Stimulated activated naive CD8-positive, alpha-beta T cell treated with anti-CD3 and anti-CD28 coated beads, Interleukin-15, Interleukin-2, amounts not matched to agents 100 ng/mL and 50 ng/mL, for 24 hours (primary cell): ENCODE data around the gene SH3BP5L.
"Not testable (repeated sequence)": the region's sequence is repeated elsewhere in the genome, so short reads cannot be mapped to it uniquely, and the experiment has no call there.

Experiments
- H3K27ac Mint-ChIP-seq: one replicate; pipeline ENCODE4 v1.8.0; 2021; ENCODE audit warnings: mild to moderate bottlenecking, mixed read lengths
- H3K27me3 Mint-ChIP-seq: one replicate; pipeline ENCODE4 v1.8.0; 2021; ENCODE audit warnings: mixed read lengths
- H3K36me3 Mint-ChIP-seq: one replicate; pipeline ENCODE4 v1.8.0; 2021; ENCODE audit warnings: low read depth, mixed read lengths
- H3K4me1 Mint-ChIP-seq: one replicate; pipeline ENCODE4 v1.8.0; 2021; ENCODE audit warnings: low read depth, mixed read lengths
- H3K4me3 Mint-ChIP-seq: one replicate; pipeline ENCODE4 v1.8.0; 2021; ENCODE audit warnings: mild to moderate bottlenecking, mixed read lengths
- H3K9me3 Mint-ChIP-seq: one replicate; pipeline ENCODE4 v1.8.0; 2021; ENCODE audit warnings: mixed read lengths

Gene SH3BP5L

DNA sequence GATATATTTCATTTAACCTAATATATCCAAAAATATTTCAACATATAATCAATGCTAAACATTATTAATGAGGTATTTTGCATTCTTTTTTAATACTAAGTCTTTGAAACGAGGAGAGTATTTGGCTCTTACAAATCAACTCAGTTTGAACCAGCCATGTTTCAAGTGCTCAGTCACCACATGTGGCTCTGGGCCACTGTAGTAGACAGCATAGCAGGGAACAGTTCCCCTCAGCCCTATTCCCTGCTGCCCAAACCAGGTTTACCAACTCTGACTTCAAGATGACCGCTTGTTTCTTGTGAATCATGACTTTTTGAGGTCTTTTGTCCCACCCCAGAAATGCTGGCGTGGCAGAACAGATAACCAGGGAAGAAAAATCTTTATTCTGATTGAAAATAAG, 18.0 kb upstream of the SH3BP5L start:
- no peaks in the 10 kb centered on the region for H3K9me3 Mint-ChIP-seq
- H3K4me1 Mint-ChIP-seq, result peaks cover 32% of the 10 kb centered on the region
- no peak overlapping the region for H3K4me3 Mint-ChIP-seq
- H3K36me3 Mint-ChIP-seq, result peaks cover 22% of the 10 kb centered on the region
- H3K27ac Mint-ChIP-seq, result no peak overlapping the region
- no peaks in the 10 kb centered on the region for H3K27me3 Mint-ChIP-seq

- Mint-ChIP-seq H3K36me3 (peaks cover 17% of the 10 kb centered on the region), H3K9me3 (no peaks in the 10 kb centered on the region), H3K4me1 (peaks cover 32% of the 10 kb centered on the region), H3K27ac (no peak overlapping the region), H3K4me3 (no peak overlapping the region), H3K27me3 (no peaks in the 10 kb centered on the region)
Measured at GRCh38 chr1:248842781-248843331, 17.1 kb upstream of the SH3BP5L start.

- Mint-ChIP-seq H3K27me3 (no peaks in the 10 kb centered on the region), H3K4me3 (no peak overlapping the region), H3K4me1 (peaks cover 32% of the 10 kb centered on the region), H3K36me3 (peaks cover 13% of the 10 kb centered on the region), H3K27ac (no peak overlapping the region), H3K9me3 (no peaks in the 10 kb centered on the region)
Measured at GRCh38 chr1:248841702-248842395, 16.1 kb upstream of the SH3BP5L start.

DNA sequence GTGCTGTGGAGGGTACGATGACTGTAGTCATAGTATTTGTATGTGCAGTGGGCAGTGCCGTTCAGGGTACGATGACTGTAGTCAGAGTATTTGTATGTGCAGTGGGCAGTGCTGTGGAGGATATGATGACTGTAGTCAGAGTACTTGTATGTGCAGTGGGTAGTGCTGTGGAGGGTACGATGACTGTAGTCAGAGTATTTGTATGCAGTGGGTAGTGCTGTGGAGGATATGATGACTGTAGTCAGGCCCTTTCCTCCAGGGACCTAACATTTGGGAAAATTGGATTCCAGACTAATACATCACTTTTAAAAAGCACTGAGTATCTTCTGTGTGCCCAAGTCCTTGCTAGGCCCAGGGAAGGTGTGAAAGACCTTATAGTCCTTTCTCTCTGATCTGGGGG, 15.2 kb upstream of the SH3BP5L start:
- peaks cover 32% of the 10 kb centered on the region for H3K4me1 Mint-ChIP-seq
- no peak overlapping the region for H3K4me3 Mint-ChIP-seq
- H3K36me3 Mint-ChIP-seq, result peaks cover 7% of the 10 kb centered on the region
- no peaks in the 10 kb centered on the region for H3K9me3 Mint-ChIP-seq
- no peak overlapping the region for H3K27ac Mint-ChIP-seq
- H3K27me3 Mint-ChIP-seq, result no peaks in the 10 kb centered on the region

- H3K4me1 Mint-ChIP-seq, result peaks cover 32% of the 10 kb centered on the region
- H3K9me3 Mint-ChIP-seq, result no peaks in the 10 kb centered on the region
- H3K36me3 Mint-ChIP-seq, result no peaks in the 10 kb centered on the region
- H3K4me3 Mint-ChIP-seq, result no peak overlapping the region
- no peaks in the 10 kb centered on the region for H3K27me3 Mint-ChIP-seq
- peak overlapping the region; percentile 92 for H3K27ac Mint-ChIP-seq
Measured at GRCh38 chr1:248839168-248839555, 13.4 kb upstream of the SH3BP5L start.

DNA sequence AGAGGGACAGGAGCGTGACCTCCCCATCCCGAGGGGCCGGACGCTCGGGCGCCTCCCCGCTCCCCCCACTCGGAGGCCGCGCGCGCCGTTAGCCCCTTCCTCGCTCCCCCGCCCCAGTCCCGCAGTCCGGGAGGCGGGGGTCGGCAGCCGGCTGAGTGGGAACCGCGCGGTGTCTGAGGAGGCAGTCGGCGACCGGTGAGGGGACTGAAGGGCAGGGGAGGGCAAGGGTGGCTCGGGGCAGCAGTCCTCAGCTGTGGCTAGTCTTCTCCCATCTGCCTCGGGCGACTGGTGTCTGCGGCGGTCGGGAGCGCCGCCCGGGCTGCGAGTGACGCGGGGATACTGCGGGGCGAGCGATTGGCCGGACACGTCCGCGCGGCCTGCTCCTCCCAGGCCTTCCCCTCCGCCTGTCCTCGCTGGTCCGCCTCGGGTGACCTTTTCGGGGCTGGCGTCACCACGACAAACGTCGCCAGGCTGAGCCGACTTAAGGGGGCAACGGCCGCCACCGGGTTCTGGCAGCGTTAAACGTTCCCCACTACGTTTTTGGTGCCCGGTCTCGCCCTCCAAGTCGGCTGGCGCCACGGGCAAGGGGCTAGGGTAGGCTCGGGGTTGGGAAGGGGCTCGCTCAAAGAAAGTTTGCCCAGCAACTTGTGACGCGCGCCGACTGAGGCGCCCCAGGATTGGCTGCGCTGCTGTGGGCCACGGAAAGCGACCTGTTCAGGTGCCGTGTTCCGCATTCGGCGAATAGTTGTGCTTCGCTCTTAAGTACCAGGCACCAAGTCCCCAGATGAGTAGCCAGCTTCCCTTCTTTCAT, 12.8 kb upstream of the SH3BP5L start:
- Mint-ChIP-seq H3K4me3 (no peak overlapping the region), H3K27me3 (peaks cover under 1% of the 10 kb centered on the region), H3K9me3 (no peaks in the 10 kb centered on the region), H3K4me1 (peaks cover 32% of the 10 kb centered on the region), H3K36me3 (no peaks in the 10 kb centered on the region), H3K27ac (peak overlapping the region; percentile 92)

GRCh38 chr1:248837781-248838356, 12.2 kb upstream of the SH3BP5L start, which contains the start of gene ZNF672:
Gene ZNF672 (plus strand): TSS chr1:248838224. CDS start chr1:248847275, 9,051 bp downstream.
- Mint-ChIP-seq H3K27me3 (peaks cover 3% of the 10 kb centered on the region), H3K4me3 (no peak within 1 kb of the TSS), H3K27ac (peak within 1 kb of the TSS; percentile 92), H3K4me1 (peaks cover 32% of the 10 kb centered on the region), H3K9me3 (no peaks in the 10 kb centered on the region), H3K36me3 (no peaks in the 10 kb centered on the region)

- H3K36me3 Mint-ChIP-seq, result no peaks in the 10 kb centered on the region
- no peak overlapping the region for H3K27ac Mint-ChIP-seq
- no peaks in the 10 kb centered on the region for H3K9me3 Mint-ChIP-seq
- peaks cover 3% of the 10 kb centered on the region for H3K27me3 Mint-ChIP-seq
- peaks cover 30% of the 10 kb centered on the region for H3K4me1 Mint-ChIP-seq
- H3K4me3 Mint-ChIP-seq, result no peak overlapping the region
Measured at GRCh38 chr1:248837045-248837780, 11.5 kb upstream of the SH3BP5L start.

DNA sequence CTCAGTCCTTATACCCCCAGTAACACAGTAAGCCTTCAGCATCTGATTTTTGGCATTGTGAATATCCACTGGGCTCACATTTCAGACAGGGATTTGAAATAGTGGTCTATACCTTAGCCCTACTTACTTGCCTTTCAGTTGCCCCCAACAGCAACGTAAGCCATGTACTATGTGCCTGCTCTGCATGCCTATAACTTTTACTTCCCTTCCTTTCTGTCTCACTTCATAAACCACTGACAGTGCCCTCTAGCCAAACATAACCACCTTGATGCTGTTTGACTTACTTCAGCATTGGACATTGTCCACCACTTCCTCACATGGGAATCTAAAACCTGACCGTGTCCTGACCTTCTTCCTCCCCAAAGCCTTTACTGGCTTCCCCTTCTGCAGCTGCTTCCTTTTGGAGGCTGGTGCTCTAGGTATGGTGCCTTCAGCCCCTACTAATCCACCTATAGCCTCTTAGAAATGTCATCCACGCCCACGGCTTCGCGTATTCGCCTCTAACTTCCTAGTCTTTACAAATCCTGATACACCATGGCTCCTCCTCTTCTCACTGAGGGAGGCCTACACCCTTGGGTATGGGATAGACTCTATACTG, 8.7 kb upstream of the SH3BP5L start:
- Mint-ChIP-seq H3K4me1 (peaks cover 6% of the 10 kb centered on the region), H3K9me3 (no peaks in the 10 kb centered on the region), H3K36me3 (no peaks in the 10 kb centered on the region), H3K4me3 (no peak overlapping the region), H3K27ac (no peak overlapping the region), H3K27me3 (peaks cover 3% of the 10 kb centered on the region)

- H3K4me1 Mint-ChIP-seq, result peaks cover 9% of the 10 kb centered on the region
- no peak overlapping the region for H3K4me3 Mint-ChIP-seq
- H3K27ac Mint-ChIP-seq, result no peak overlapping the region
- H3K9me3 Mint-ChIP-seq, result no peaks in the 10 kb centered on the region
- H3K27me3 Mint-ChIP-seq, result peaks cover 3% of the 10 kb centered on the region
- H3K36me3 Mint-ChIP-seq, result no peaks in the 10 kb centered on the region
Measured at GRCh38 chr1:248831842-248832241, 6.1 kb upstream of the SH3BP5L start.

- H3K27me3 Mint-ChIP-seq, H3K9me3 Mint-ChIP-seq, H3K27ac Mint-ChIP-seq, H3K4me3 Mint-ChIP-seq, H3K36me3 Mint-ChIP-seq: not testable (repeated sequence)
- H3K4me1 Mint-ChIP-seq, result peaks cover 18% of the 10 kb centered on the region
Measured at GRCh38 chr1:248830718-248831017, 5.0 kb upstream of the SH3BP5L start.

GRCh38 chr1:248828845-248829244, 3.1 kb upstream of the SH3BP5L start:
- H3K9me3 Mint-ChIP-seq, result no peaks in the 10 kb centered on the region
- peaks cover 3% of the 10 kb centered on the region for H3K36me3 Mint-ChIP-seq
- no peak overlapping the region for H3K27ac Mint-ChIP-seq
- H3K4me1 Mint-ChIP-seq, result peaks cover 36% of the 10 kb centered on the region
- H3K4me3 Mint-ChIP-seq, result no peak overlapping the region
- H3K27me3 Mint-ChIP-seq, result peaks cover 3% of the 10 kb centered on the region

DNA sequence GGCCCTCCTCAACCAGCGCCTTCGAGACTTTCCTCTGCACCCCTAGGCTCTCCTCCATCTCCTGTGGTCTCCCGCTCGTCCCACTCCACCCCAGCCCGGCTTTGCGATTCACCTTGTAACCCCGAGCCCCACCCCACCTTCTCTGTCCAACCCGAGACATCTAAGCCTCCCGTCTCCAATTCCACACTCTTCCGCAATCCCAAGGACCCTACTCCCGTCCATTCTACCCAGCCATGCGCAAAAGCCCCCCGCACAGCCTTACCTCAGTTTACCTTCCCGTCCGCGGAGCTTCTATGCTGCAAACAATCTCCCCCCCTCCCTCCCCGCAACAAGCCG, 174 bp downstream of the SH3BP5L start:
- H3K4me1 Mint-ChIP-seq, result peaks cover 52% of the 10 kb centered on the region
- H3K36me3 Mint-ChIP-seq, result peaks cover 18% of the 10 kb centered on the region
- H3K9me3 Mint-ChIP-seq, result no peaks in the 10 kb centered on the region
- peak overlapping the region; percentile 95 for H3K4me3 Mint-ChIP-seq
- H3K27me3 Mint-ChIP-seq, result no peaks in the 10 kb centered on the region
- peak overlapping the region; percentile 99 for H3K27ac Mint-ChIP-seq

GRCh38 chr1:248825136-248825535, 579 bp downstream of the SH3BP5L start:
- no peaks in the 10 kb centered on the region for H3K9me3 Mint-ChIP-seq
- peak overlapping the region; percentile 95 for H3K4me3 Mint-ChIP-seq
- peaks cover 56% of the 10 kb centered on the region for H3K4me1 Mint-ChIP-seq
- peak overlapping the region; percentile 99 for H3K27ac Mint-ChIP-seq
- no peaks in the 10 kb centered on the region for H3K27me3 Mint-ChIP-seq
- H3K36me3 Mint-ChIP-seq, result peaks cover 22% of the 10 kb centered on the region
